ENCODE data around the gene KCNJ9.

- peak; percentile 33; the same call in 1 of the 2 replicates for TF ChIP-seq CTCF (IDR thresholded peaks at IDR 0.05)
- TF ChIP-seq JUN (CRISPR knock-in tag; IDR thresholded peaks at IDR 0.05), result no peak
- TF ChIP-seq NFE2L1 (CRISPR knock-in tag; IDR thresholded peaks at IDR 0.05), result no peak
- no peak for TF ChIP-seq CREM (CRISPR knock-in tag; IDR thresholded peaks at IDR 0.05)
- no peak for TF ChIP-seq ERG (CRISPR knock-in tag; IDR thresholded peaks at IDR 0.05)
- TF ChIP-seq MAX (CRISPR knock-in tag; IDR thresholded peaks at IDR 0.05), result peak; percentile 86
- no peak for TF ChIP-seq CREB1 (CRISPR knock-in tag; IDR thresholded peaks at IDR 0.05)
- TF ChIP-seq ATF3 (CRISPR knock-in tag; conservative IDR thresholded peaks at IDR 0.05), result no peak
- TF ChIP-seq HMGXB4 (CRISPR knock-in tag; IDR thresholded peaks at IDR 0.05), result no peak
- no peak for TF ChIP-seq NR1H2 (CRISPR knock-in tag; IDR thresholded peaks at IDR 0.05)
These were observed 27.7 kb downstream of the KCNJ9 start for GRCh38 chr1:160108888-160109662.
